GM12891 (cell line): ENCODE measurements around the gene CAMK1D.
"Not testable (repeated sequence)": the region's sequence is repeated elsewhere in the genome, so short reads cannot be mapped to it uniquely, and the experiment has no call there.

Experiments used
- DNase-seq: peaks from one replicate; pipeline ENCODE4 v3.0.0; 2011; ENCODE audit warnings: low spot score; ENCODE audit not compliant: insufficient read length
- FAIRE-seq: peaks from 2 replicates; lab custom pipeline; 2011; peaks lifted over from hg19 to GRCh38; lab: Jason Lieb, UNC
- PAX5 ChIP-seq: IDR thresholded peaks from 2 replicates; pipeline ENCODE4 v1.6.1; 2011; ENCODE audit warnings: low read length, moderate library complexity, mild to moderate bottlenecking; ENCODE audit not compliant: insufficient read depth, severe bottlenecking
- POLR2A ChIP-seq: IDR thresholded peaks from 2 replicates; pipeline ENCODE4 v1.6.1; 2011; ENCODE audit warnings: low read depth, low read length, control low read depth
- POLR2AphosphoS5 ChIP-seq: IDR thresholded peaks from 2 replicates; pipeline ENCODE4 v1.6.1; 2011; ENCODE audit warnings: low read depth, low read length, control low read depth
- POU2F2 ChIP-seq: IDR thresholded peaks from 2 replicates; pipeline ENCODE4 v1.6.1; 2011; ENCODE audit warnings: low read depth, mild to moderate bottlenecking, control low read depth, low read length, moderate library complexity
- SPI1 ChIP-seq: IDR thresholded peaks from 2 replicates; pipeline ENCODE4 v1.6.1; 2011; ENCODE audit warnings: low read depth, low read length, control low read depth
- TAF1 ChIP-seq: IDR thresholded peaks from 2 replicates; pipeline ENCODE4 v1.6.1; 2011; ENCODE audit warnings: low read depth, low read length, control low read depth

The CAMK1D gene

GRCh38 chr10:12324530-12324929 lies 24.8 kb upstream of the CAMK1D start:
- DNase-seq (no peak), FAIRE-seq (no peak)
- TF ChIP-seq TAF1 (no peak), POLR2AphosphoS5 (no peak), PAX5 (no peak), POU2F2 (no peak), POLR2A (no peak), SPI1 (no peak)

GRCh38 chr10:12327074-12327473 lies 22.3 kb upstream of the CAMK1D start:
- FAIRE-seq: no peak
- TF ChIP-seq TAF1 (no peak), POLR2AphosphoS5 (no peak), POLR2A (no peak), SPI1 (no peak), PAX5 (no peak), POU2F2 (no peak)
- DNase-seq: no peak

- no peak for FAIRE-seq
- TF ChIP-seq POLR2A (no peak), SPI1 (no peak), POU2F2 (no peak), TAF1 (no peak), POLR2AphosphoS5 (no peak), PAX5 (no peak)
- DNase-seq: no peak
Observed at GRCh38 chr10:12327476-12327875, 21.9 kb upstream of the CAMK1D start.

- DNase-seq, FAIRE-seq: not testable (repeated sequence)
Observed at GRCh38 chr10:12328312-12328711, 21.0 kb upstream of the CAMK1D start.

GRCh38 chr10:12332572-12333379 lies 16.6 kb upstream of the CAMK1D start:
- DNase-seq (no peak), FAIRE-seq (no peak)
- TF ChIP-seq POLR2A: no peak
- TF ChIP-seq POLR2AphosphoS5: no peak
- TF ChIP-seq PAX5: no peak
- TF ChIP-seq POU2F2: no peak
- no peak for TF ChIP-seq TAF1
- no peak for TF ChIP-seq SPI1

- TF ChIP-seq POU2F2: no peak
- no peak for TF ChIP-seq PAX5
- TF ChIP-seq POLR2A: 0 out of 2 replicates have a peak, but pooled peaks have one; percentile 23
- no peak for TF ChIP-seq POLR2AphosphoS5
- 0 out of 2 replicates have a peak, but pooled peaks have one; percentile 15 for TF ChIP-seq TAF1
- DNase-seq: no peak
- FAIRE-seq: peak; percentile 89
Observed at GRCh38 chr10:12333380-12334185, 15.8 kb upstream of the CAMK1D start.

- TF ChIP-seq PAX5: no peak
- TF ChIP-seq POLR2A: no peak
- FAIRE-seq (no peak), DNase-seq (no peak)
Observed at GRCh38 chr10:12334186-12334530, 15.2 kb upstream of the CAMK1D start.

- not testable (repeated sequence) for DNase-seq, FAIRE-seq
Observed at GRCh38 chr10:12335169-12335568, 14.2 kb upstream of the CAMK1D start.

- no peak for DNase-seq
- TF ChIP-seq POLR2AphosphoS5: no peak
- TF ChIP-seq POU2F2: no peak
- TF ChIP-seq TAF1: no peak
- TF ChIP-seq PAX5: no peak
- no peak for TF ChIP-seq POLR2A
- TF ChIP-seq SPI1: no peak
Observed at GRCh38 chr10:12337453-12338372, 11.6 kb upstream of the CAMK1D start.

GRCh38 chr10:12338981-12339380 lies 10.4 kb upstream of the CAMK1D start:
- FAIRE-seq: peak; percentile 51
- TF ChIP-seq TAF1 (no peak), POU2F2 (no peak), PAX5 (no peak), POLR2A (no peak), SPI1 (no peak), POLR2AphosphoS5 (no peak)
- no peak for DNase-seq

More at GRCh38 chr10:12337453-12338372, 11.6 kb upstream of the CAMK1D start:
- peak; percentile 41 for FAIRE-seq
